ENCODE results near the gene LRRN4.

Gene LRRN4

DNA sequence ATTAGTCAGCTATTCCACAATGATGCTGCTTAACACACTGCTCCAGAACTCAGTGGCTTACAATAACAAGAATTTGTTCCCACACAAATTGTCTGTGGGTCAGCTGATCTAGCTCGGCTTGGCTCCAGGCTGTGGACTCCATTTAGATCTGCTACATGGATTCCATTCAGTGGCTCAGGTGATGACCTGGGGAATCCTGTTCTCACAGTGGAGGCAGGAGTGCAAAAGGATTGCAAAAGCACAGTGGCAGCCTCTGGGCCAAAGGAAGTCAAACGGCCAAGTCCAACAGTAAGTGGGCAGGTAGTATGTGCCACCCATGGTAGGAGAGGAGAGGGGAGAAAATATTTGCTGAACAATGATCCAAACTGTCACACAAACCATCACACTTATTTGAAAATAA, 15.8 kb upstream of the LRRN4 start:
- ChIA-PET CTCF (no interaction called here), POLR2A (no interaction called here)
- no peak for TF ChIP-seq L3MBTL2 (conservative IDR thresholded peaks at IDR 0.05)
- TF ChIP-seq HDGF (IDR thresholded peaks at IDR 0.05; ENCODE audit: borderline replicate concordance) = no peak
- TF ChIP-seq FOXK2 (IDR thresholded peaks at IDR 0.05) = no peak
- no peak for TF ChIP-seq NFRKB (IDR thresholded peaks at IDR 0.05)
- no peak for TF ChIP-seq TARDBP (IDR thresholded peaks at IDR 0.05)
- no peak for DNase-seq (ENCODE audit: extremely low spot score)

DNA sequence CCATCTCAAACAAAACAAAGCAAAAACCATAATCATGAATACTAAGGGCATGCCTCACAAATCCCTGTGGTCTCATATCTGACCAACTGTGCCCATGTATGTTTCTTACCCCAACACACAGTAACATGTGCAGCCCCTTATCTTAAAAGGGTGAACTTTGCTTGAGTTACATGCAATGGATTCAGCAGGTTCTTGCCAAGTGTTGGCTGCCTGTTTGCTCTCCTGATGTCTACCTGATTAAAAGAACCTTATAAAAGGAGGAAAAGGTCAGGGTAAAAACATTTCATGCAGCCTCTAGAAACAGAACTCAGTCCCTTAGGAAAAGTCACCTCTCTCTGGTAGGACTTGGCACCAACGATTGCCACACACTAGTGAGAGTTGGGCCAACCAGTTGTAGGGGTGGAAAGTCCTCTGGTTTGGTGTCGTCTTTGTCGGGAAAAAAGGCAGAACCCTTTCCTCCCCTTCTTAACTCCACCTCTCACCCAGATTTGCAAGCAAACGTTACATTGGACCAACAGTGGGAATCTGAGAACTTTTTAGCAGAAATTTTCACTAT, 14.0 kb upstream of the LRRN4 start:
- no peak for DNase-seq (ENCODE audit: extremely low spot score)
- CTCF ChIA-PET = no interaction called here
- TF ChIP-seq ELF4 (IDR thresholded peaks at IDR 0.05) (no peak), FOXK2 (IDR thresholded peaks at IDR 0.05) (no peak), HDGF (IDR thresholded peaks at IDR 0.05; ENCODE audit: borderline replicate concordance) (no peak), ZNF384 (IDR thresholded peaks at IDR 0.05) (no peak), NFRKB (IDR thresholded peaks at IDR 0.05) (no peak), BHLHE40 (IDR thresholded peaks at IDR 0.05; ENCODE audit: borderline replicate concordance) (no peak), SP1 (IDR thresholded peaks at IDR 0.05) (no peak), CTBP1 (IDR thresholded peaks at IDR 0.05; ENCODE audit: borderline replicate concordance) (no peak), LEF1 (IDR thresholded peaks at IDR 0.05; ENCODE audit: borderline replicate concordance) (no peak), FOXM1 (IDR thresholded peaks at IDR 0.05; ENCODE audit: borderline replicate concordance) (no peak), L3MBTL2 (conservative IDR thresholded peaks at IDR 0.05) (no peak), TARDBP (IDR thresholded peaks at IDR 0.05) (no peak), FOXA1 (IDR thresholded peaks at IDR 0.05) (no peak), SUZ12 (IDR thresholded peaks at IDR 0.05) (no peak), ARNT (IDR thresholded peaks at IDR 0.05) (no peak)
- TF ChIP-seq, protein P1, sequence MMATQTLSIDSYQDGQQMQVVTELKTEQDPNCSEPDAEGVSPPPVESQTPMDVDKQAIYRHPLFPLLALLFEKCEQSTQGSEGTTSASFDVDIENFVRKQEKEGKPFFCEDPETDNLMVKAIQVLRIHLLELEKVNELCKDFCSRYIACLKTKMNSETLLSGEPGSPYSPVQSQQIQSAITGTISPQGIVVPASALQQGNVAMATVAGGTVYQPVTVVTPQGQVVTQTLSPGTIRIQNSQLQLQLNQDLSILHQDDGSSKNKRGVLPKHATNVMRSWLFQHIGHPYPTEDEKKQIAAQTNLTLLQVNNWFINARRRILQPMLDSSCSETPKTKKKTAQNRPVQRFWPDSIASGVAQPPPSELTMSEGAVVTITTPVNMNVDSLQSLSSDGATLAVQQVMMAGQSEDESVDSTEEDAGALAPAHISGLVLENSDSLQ (IDR thresholded peaks at IDR 0.05) = no peak
- POLR2A ChIA-PET = no interaction called here

DNA sequence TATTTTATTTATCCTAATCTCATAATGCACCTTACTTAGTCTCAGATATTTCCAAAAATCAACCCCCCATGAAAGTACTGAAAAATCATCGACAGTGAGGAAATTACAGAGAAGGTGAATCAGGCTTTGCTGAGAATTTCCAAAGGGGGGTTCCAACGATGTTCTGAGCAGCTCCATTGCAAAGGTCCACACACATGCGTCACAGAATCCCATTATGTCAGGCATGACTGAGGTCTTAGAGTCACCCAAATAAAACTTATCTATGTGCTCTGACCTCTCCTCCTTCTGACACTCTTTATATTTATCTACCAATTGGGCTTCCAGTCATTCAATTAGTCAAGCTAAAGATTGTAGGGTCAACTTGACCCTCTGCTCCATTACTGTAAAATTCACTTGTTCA, 12.7 kb upstream of the LRRN4 start:
- DNase-seq (ENCODE audit: extremely low spot score) = no peak
- CTCF ChIA-PET = no interaction called here
- TF ChIP-seq SUZ12 (IDR thresholded peaks at IDR 0.05) (no peak), ELF4 (IDR thresholded peaks at IDR 0.05) (no peak), BHLHE40 (IDR thresholded peaks at IDR 0.05; ENCODE audit: borderline replicate concordance) (no peak), SP1 (IDR thresholded peaks at IDR 0.05) (no peak), FOXA1 (IDR thresholded peaks at IDR 0.05) (no peak), HDGF (IDR thresholded peaks at IDR 0.05; ENCODE audit: borderline replicate concordance) (no peak)
- POLR2A ChIA-PET = no interaction called here

DNA sequence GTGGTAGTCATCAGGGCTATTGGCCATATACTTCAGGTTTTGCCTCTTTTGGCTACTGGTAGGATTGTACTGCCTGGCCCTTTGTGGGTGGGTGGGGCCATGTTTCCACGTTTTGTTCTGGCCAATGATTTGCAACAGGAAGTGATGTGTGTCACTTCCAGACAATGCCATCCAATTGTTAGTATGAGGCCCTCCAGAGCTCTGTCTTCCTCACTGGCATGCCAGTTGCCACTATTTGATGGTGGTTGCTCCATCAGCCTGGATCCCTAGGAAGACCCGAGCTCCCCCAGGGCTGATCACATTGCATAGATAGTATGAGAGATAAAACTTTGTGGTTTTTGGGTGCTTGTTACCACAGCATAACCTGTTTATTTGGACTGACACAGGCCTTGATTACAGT, 7.7 kb upstream of the LRRN4 start:
- POLR2A ChIA-PET = no interaction called here
- TF ChIP-seq NFRKB (IDR thresholded peaks at IDR 0.05) (no peak), ELF4 (IDR thresholded peaks at IDR 0.05) (no peak), FOXK2 (IDR thresholded peaks at IDR 0.05) (no peak), L3MBTL2 (conservative IDR thresholded peaks at IDR 0.05) (no peak), TARDBP (IDR thresholded peaks at IDR 0.05) (no peak), ZNF384 (IDR thresholded peaks at IDR 0.05) (no peak), ARNT (IDR thresholded peaks at IDR 0.05) (no peak), CTBP1 (IDR thresholded peaks at IDR 0.05; ENCODE audit: borderline replicate concordance) (no peak), BHLHE40 (IDR thresholded peaks at IDR 0.05; ENCODE audit: borderline replicate concordance) (no peak), FOXM1 (IDR thresholded peaks at IDR 0.05; ENCODE audit: borderline replicate concordance) (no peak), SUZ12 (IDR thresholded peaks at IDR 0.05) (no peak)
- TF ChIP-seq, protein P1 (IDR thresholded peaks at IDR 0.05) = no peak

DNA sequence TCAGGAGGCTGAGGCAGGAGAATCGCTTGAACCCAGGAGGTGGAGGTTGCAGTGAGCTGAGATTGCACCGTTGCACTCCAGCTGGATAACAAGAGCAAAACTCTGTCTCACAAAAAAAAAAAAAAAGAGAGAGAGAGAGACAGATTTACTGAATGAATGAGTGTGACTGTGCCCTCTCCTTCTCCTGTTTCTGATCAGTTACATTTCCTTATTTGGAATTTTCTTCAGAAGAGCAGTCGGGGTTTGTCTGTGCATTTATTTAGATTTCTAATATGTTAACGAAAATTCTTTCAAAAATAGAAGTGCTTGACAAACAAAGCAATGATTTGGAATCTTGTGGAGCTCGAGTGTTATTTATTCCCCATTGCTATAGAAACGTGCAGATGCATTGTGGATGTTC, 6.4 kb upstream of the LRRN4 start:
- no peak for TF ChIP-seq ELF4 (IDR thresholded peaks at IDR 0.05)
- no peak for TF ChIP-seq L3MBTL2 (conservative IDR thresholded peaks at IDR 0.05)
- no peak for TF ChIP-seq ZNF384 (IDR thresholded peaks at IDR 0.05)
- POLR2A ChIA-PET = no interaction called here

More for the DNA sequence above, 7.7 kb upstream of the LRRN4 start:
- CTCF ChIA-PET = no interaction called here
- no peak for DNase-seq (ENCODE audit: extremely low spot score)

DNA sequence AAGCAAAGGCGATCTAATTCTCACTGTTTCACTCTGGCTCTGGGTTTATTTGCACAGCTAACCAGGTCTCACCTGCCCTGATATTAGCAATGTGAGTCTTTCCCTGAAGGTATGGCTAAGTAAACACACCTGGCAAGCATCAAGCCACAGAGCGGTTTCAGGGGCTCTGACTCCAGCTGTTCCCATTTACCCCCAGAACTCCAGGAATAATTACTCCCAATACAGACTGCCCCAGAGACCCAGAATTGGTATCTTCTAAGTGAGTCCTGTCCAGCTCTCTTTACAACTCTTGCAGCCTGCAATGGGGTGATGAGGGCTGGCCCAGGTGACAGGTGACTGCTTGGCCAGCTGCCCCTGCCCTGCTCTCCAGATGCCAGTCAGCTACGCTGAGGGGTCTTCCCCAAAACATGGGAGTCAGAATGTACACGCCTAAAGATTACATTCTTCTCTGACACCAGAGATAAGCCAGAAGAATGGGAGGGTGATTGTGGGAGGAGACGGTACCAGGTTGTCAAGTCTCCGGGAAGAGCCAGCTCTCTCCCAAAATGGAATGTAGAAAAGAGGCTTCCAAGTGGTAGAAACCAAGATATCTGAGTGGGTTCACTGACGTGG, 4.9 kb upstream of the LRRN4 start:
- ChIA-PET CTCF (interaction anchor here (0.6 kb wide), 1 partner anchor 630 kb away, joined by 9 read pairs; no protein-coding TSS in a partner anchor), POLR2A (no interaction called here)
- TF ChIP-seq L3MBTL2 (conservative IDR thresholded peaks at IDR 0.05) = no peak
- no peak for TF ChIP-seq TARDBP (IDR thresholded peaks at IDR 0.05)
- no peak for DNase-seq (ENCODE audit: extremely low spot score)

More for the DNA sequence above, 6.4 kb upstream of the LRRN4 start:
- CTCF ChIA-PET = no interaction called here
- DNase-seq (ENCODE audit: extremely low spot score) = no peak

DNA sequence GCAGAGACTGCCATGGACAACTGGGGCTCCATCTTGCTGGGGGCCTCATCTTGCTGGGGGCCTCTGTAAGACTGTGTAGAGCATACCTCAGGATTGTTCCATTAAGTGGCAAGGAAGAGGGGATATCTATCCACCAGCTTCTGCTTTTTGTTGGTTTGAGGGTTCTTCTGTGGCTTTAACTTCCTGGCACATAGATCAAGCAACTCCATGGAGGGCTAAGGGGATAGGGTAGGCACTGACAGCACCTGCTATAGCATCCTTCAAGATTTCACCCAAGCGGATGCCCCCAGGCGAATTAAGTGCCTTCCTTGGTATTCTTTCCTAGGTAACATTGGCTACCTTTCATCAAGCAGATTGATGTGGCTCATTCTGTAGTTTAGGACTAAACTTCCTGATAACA, 3.8 kb upstream of the LRRN4 start:
- CTCF ChIA-PET = no interaction called here
- TF ChIP-seq FOXK2 (IDR thresholded peaks at IDR 0.05) (no peak), FOXA1 (IDR thresholded peaks at IDR 0.05) (no peak), HDGF (IDR thresholded peaks at IDR 0.05; ENCODE audit: borderline replicate concordance) (no peak)
- DNase-seq (ENCODE audit: extremely low spot score) = no peak
- POLR2A ChIA-PET = no interaction called here

DNA sequence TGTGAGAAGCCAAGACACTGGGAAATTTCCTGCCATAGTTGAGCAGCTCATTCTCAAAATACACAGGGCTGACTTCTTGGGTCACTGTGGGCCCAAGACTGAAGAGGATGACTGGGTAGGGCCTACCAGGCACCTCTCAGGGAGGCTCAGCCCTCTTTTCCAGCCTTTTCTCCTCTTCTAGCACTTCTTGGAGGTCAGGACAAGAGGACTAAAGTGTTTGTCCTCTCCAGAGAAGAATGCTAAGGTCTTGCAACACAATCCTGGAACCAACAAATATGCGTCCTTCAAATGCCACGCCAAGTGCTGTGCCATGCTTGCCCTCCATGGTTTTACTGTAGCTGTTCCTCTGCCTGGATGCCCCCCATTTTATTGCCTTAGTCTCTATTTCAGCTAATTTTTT, 3.3 kb upstream of the LRRN4 start:
- CTCF ChIA-PET = no interaction called here
- POLR2A ChIA-PET = no interaction called here
- no peak for DNase-seq (ENCODE audit: extremely low spot score)
- TF ChIP-seq ELF4 (IDR thresholded peaks at IDR 0.05) (no peak), ARNT (IDR thresholded peaks at IDR 0.05) (no peak)

Data from HEK293T (cell line).